ENCODE data around the gene ABCA9.
"Not testable (repeated sequence)": the region's sequence is repeated elsewhere in the genome, so short reads cannot be mapped to it uniquely, and the experiment has no call there.

The ABCA9 gene

DNA sequence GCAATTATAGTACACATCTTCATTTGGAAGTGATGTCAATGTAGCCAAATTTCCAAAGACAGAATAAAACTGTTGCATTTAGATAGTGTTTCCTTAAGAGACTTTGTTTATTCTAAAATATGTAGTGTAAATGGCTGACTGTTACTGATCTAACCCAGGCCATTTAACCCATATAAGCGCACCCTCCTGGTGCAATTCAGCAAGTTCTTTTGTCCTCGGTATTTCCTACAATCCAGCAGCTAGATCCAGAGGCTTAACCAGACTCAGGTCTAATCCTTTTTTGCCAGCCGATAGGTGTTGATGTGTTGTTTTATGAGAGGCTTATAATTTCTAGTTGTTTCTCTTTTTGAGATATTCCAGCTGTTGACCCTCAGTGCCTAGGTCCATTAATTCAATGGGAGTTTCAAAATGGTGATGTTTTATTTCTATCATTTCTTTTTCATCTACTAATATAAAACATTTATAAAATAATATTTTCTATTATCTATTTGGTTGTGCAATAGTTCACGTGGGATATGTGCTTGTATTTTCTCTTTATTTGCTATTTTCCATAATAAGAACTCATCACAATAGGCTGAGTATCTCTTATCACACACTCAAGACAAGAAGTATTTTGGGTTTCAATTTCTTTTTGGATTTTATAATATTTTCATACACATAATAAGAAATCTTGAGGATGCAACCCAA is 14.5 kb downstream of the ABCA9 start:
- DNase-seq = no peak
- intact Hi-C loops (cut with DNase I) = no loop called here

GRCh38 chr17:69045646-69046045 is 15.1 kb downstream of the ABCA9 start:
- intact Hi-C loops (cut with DNase I) = no loop called here

DNA sequence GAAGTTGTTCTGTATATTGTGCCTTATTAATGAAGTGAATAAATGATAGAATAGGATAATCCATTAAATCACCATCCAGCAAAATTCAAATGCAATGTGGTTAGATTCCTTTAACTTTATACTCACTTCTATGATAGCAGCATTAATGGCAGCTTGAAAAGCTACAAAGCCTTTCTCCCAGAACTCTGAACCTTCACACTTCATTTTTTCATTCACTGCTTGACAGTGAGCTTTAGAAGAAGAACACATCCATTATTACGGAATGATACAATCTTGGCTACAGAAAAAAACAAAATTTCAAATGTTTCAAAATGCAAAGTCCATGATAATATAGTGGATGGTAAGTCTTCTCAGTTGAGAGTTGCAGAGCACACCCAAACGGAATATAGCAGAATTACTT is 16.4 kb downstream of the ABCA9 start:
- no peak for DNase-seq
- intact Hi-C loops (cut with DNase I) = no loop called here

More at GRCh38 chr17:69045646-69046045, 15.1 kb downstream of the ABCA9 start:
- no peak for DNase-seq

GRCh38 chr17:69043098-69043734 is 17.5 kb downstream of the ABCA9 start:
- intact Hi-C loops (cut with DNase I) = no loop called here
- DNase-seq = no peak

DNA sequence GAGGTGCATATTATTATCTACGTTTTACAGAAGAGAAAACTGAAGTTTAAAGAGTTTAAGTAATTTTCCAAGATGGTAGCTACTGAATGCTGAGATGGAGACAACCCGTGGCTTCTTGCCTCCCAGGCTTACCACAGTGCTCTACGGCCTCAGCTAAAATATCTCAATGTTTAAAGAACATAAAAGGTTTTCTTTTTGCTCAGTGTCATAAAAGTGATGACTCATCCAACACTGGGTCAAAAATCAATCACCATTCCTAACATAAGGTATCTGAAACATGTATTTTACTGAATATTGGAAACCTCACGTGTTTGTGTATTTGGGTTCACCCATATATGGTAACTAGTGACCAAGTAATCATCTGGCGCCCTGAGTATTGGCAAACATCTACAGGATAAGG is 18.4 kb downstream of the ABCA9 start:
- no peak for DNase-seq
- intact Hi-C loops (cut with DNase I) = no loop called here

DNA sequence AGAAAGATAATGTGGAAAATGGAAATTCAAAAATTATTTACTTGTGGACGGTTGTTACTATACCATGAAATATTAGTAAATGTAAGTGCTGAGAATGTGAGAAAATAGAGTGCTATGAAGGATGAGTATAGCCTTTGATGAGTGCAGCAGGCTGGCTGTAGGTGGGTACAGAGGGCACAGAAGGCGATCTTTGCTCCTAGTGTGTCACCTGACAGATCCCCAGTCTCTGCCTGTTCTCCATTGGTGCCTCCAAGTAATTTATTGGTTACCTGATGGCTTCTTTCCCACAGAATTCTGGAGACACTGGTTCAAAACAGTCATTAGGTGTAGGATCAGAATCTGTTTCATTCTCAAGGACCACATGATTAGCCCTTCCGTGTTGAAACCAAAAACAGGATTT is 28.9 kb downstream of the ABCA9 start:
- no peak for DNase-seq
- intact Hi-C loops (cut with DNase I) = no loop called here

- DNase-seq = no peak
- intact Hi-C loops (cut with DNase I) = no loop called here
Measured at GRCh38 chr17:69030169-69030568, 30.6 kb downstream of the ABCA9 start.

DNA sequence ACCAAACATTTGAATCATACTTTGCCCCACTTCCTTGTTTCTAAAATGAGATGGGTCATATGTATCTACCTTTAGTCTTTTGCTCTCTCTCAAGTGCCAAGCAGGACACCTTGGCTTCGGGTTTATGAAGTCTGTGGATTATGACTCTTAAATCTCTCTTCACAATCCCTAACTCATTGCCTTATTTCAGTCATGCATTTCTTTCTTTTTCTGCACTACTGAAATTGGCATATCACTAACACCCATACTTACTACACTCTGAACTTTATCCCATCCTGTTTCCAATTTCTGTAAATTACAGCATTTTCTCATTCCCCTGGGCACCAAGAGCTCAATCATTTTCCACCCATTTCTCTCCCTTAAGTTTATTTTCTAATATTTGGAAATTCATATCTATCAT is 42.0 kb downstream of the ABCA9 start:
- intact Hi-C loops (cut with DNase I) = no loop called here

DNA sequence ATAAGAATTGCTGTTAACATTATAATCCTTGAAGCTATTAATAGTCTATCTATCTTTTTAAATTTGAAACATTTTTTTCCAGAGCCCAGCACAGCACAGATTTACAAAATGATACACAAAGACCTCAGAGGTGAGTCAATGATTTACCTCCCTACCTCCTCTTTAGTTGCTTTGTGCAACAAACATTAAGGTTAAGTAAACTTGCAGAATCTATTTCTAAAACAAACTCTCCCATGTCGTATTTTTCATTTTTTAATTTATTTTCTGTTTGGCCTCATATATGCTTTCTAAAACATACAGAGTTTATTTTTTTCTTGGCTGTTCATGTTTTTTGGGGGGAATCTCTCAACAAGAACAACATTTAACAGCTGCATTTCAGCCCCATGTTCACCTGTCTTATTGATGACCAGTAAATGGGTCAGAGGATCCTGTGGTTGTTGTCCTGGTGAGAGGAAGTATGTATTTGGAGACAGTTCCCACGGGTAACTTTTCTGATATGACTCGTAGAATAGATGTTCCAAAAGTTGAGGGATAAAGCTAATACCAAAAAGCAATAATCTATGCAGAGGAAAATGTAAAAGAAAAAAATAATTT is 42.6 kb downstream of the ABCA9 start:
- intact Hi-C loops (cut with DNase I) = no loop called here
- DNase-seq = no peak

More for the DNA sequence above, 42.0 kb downstream of the ABCA9 start:
- DNase-seq = no peak

DNA sequence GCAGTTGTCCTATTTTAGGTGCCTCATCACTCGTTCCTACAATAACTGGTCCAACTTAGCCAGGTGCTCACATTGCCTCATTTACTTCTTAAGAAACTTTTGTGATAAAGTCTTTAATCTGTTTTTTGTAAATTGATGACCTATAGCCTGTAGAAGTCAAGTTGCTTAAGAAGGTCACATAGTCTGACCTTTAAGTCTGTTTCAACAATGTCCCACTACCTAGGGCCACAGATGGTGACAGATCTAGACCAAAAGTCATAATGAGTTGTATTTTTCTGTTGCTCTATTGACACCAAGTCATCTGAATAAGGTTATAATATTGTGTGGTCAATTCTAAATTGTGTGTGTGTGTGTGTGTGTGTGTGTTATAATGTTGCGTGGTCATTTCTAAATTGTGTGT is 45.1 kb downstream of the ABCA9 start:
- intact Hi-C loops (cut with DNase I) = no loop called here
- no peak for DNase-seq

GRCh38 chr17:69012895-69013805 is 47.6 kb downstream of the ABCA9 start:
- DNase-seq = no peak
- intact Hi-C loops (cut with DNase I) = no loop called here

DNA sequence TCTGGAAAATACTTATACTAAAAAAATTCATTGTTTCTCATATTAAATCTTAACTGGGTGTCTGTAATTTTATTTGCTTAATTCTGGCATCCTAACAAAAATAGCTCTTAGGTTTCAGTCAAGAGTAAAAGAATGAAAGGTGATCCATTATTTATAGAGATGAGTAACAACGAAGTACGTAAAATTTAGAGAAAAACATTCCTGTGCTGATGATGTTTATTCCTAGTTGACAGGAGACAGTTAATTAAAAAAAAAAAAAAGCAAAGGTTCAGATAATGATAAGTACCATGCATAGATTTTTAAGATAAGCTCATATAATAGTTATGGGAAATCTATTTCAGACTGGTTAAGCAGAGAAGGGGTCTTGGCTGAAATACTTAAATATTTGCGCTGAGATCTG is 50.8 kb downstream of the ABCA9 start:
- intact Hi-C loops (cut with DNase I) = no loop called here
- DNase-seq = no peak

DNA sequence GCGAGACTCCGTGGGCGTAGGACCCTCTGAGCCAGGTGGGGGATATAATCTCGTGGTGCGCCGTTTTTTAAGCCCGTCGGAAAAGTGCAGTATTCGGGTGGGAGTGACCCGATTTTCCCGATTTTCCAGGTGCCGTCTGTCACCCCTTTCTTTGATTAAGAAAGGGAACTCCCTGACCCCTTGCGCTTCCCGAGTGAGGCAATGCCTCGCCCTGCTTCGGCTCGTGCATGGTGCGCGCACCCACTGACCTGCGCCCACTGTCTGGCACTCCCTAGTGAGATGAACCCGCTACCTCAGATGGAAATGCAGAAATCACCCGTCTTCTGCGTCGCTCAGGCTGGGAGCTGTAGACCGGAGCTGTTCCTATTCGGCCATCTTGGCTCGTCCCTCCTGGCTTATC is 56.0 kb downstream of the ABCA9 start:
- intact Hi-C loops (cut with DNase I); DNase-seq: not testable (repeated sequence)

DNA sequence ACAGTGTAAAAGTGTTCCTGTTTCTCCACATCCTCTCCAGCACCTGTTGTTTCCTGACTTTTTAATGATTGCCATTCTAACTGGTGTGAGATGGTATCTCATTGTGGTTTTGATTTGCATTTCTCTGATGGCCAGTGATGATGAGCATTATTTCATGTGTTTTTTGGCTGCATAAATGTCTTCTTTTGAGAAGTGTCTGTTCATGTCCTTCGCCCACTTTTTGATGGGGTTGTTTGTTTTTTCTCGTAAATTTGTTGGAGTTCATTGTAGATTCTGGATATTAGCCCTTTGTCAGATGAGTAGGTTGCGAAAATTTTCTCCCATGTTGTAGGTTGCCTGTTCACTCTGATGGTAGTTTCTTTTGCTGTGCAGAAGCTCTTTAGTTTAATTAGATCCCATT is 61.0 kb downstream of the ABCA9 start:
- intact Hi-C loops (cut with DNase I); DNase-seq: not testable (repeated sequence)

- DNase-seq = no peak
- intact Hi-C loops (cut with DNase I) = no loop called here
Measured at GRCh38 chr17:68993112-68993511, 67.6 kb downstream of the ABCA9 start.

DNA sequence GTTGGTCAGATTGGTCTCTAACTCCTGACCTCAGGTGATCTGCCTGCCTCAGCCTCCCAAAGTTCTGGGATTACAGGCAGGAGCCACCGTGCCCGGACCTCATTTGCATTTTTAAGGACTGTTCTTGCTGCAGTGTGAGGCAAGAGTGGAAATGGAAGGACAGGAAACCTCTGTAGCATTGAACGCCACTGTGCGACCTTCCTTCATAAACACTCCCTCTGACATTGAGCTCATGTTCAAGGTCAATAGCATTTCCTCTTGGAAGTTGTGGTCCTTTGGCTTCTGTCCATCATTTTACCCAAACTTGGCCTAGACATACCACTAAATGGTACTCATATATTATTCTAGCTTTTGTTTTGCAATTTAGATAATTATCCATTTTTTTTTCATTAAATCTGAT is 72.8 kb downstream of the ABCA9 start:
- intact Hi-C loops (cut with DNase I) = loop anchor here (10.0 kb wide), 1 partner anchor 67 kb away; no protein-coding TSS in a partner anchor
- no peak for DNase-seq

GRCh38 chr17:68981288-68981687 is 79.4 kb downstream of the ABCA9 start:
- intact Hi-C loops (cut with DNase I) = loop anchor here (10.0 kb wide), 1 partner anchor 74 kb away; no protein-coding TSS in a partner anchor
- DNase-seq = no peak

DNA sequence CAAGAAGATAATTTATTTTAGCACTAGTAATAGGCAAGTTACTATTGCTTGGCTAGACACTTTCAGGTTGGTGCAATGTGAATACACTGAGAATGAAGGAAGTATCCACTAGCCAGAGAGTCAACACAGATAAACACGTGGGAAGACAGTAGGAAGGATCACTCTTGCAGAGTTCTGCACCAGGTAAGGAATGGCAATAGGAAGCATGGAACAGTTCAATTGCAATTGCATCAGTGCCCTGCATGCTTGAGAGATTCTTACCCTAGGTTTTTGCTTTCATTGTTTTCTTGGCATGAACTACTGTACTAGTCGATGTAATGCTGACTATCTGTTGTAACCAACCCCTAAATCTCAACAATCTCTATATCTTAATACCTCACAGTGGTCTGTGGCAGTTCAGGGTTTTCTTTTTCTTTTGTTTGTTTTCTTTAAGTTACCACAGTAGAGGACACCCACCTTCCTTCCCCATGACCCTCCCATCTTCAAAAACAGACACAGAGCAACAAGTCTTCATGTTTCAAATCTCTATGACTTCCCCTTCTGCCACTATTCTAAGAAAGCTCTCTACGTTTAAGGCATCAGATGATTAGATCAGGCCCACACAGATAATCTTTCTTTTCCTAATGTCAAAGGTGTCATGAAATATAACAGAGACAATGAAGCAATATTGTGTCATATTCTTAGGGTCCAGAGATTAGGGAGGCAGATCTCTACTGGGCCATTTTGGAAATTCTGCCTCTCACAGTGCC is 87.5 kb downstream of the ABCA9 start:
- intact Hi-C loops (cut with DNase I) = loop anchor here (5.0 kb wide), 3 partner anchors 181 to 269 kb away; no protein-coding TSS in a partner anchor
- no peak for DNase-seq

DNA sequence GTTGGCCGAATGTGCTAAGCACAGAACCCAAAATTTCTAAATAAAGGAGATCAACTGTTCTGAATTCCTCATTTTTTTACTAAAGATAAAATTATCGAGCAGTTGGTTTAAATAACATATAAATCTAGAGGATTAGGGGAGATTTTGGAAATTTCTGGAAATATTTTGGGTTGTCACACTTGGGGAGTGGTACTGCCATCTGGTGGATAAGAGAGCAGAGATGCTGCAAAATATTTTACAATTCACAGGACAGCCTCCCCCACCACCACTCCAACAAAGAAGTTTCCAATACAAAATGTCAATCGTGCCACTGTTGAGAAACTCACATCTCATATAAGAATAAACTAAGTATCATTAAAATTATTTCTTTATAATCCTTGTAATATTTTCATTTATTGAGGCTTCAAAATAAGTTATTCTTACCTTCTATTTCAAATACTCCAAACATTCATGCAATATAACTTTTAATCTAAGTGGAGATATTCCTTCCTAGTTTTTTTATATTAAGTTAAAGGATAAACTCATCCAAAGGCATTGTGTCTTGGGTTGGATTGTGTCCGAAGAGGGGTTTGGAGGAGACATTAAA is 88.5 kb downstream of the ABCA9 start:
- peak in 1 of 10 donors; percentile 24 for DNase-seq
- intact Hi-C loops (cut with DNase I) = loop anchor here (5.0 kb wide), 3 partner anchors 180 to 270 kb away; no protein-coding TSS in a partner anchor

DNA sequence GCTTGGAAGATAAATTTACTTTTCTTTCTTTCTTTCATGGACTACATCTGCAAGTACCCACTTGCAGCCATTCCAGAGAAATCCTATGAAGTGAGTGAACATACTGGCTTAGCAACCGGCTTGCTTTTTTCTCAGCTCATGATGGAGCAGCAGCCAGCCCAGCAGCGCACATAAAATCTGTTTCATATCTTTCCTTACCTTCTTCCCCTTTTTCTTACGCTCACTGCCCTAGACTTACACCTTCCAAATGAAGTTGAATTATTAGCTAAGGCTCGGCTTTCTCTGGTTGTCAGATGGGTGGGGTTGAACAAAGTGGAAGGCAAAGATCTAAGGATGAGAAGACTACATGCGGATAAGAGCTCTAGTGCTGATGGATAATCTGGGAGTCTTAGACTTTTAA is 91.6 kb downstream of the ABCA9 start:
- DNase-seq = no peak
- intact Hi-C loops (cut with DNase I) = no loop called here
